HEK293 (cell line): ENCODE results near the gene PORCN.

ENCODE experiments used
- CTCF ChIA-PET: fragments of 350-600 bp; formaldehyde crosslinking; extraction: SDS; loops from one replicate; lab custom pipeline; 2021; ENCODE audit warnings: antibody characterized with exemption; lab: Yijun Ruan, JAX
- POLR2A ChIA-PET: fragments of 300-600 bp; formaldehyde crosslinking; extraction: SDS; loops from one replicate; lab custom pipeline; 2020; ENCODE audit warnings: antibody characterized with exemption, inconsistent platforms; lab: Yijun Ruan, JAX
- H3K27ac ChIP-seq: fragments of 200-500 bp; sonication (Bioruptor generic); 2 replicates; pipeline ENCODE4 v1.5.1; 2014; ENCODE audit warnings: low read depth, low read length, control low read depth, inconsistent platforms; ENCODE audit errors: extremely low read depth
- H3K36me3 ChIP-seq, 2 experiments: fragments of 200-500 bp in 1 of 2; sonication (Bioruptor generic) in 1 of 2; 1 replicate in 1 of 2; 2 replicates in 1 of 2; pipeline ENCODE4 v1.5.1; 2014 to 2017; ENCODE audit warnings: inconsistent platforms in 2 of 2, low read length in 2 of 2; ENCODE audit not compliant: control insufficient read depth in 2 of 2, insufficient read depth in 1 of 2
- H3K4me1 ChIP-seq: fragments of 200-500 bp; sonication (Bioruptor generic); 2 replicates; pipeline ENCODE4 v1.5.1; 2014; ENCODE audit warnings: mild to moderate bottlenecking, low read length, inconsistent platforms; ENCODE audit not compliant: control insufficient read depth, insufficient read depth
- H3K4me3 ChIP-seq: 2 replicates; pipeline ENCODE4 v1.5.1; 2011; ENCODE audit warnings: low read depth, mild to moderate bottlenecking, control low read depth, low read length, moderate library complexity
- H3K9me3 ChIP-seq: fragments of 200-500 bp; sonication (Bioruptor generic); 2 replicates; pipeline ENCODE4 v1.5.1; 2014; ENCODE audit warnings: low read depth, low read length, inconsistent platforms; ENCODE audit not compliant: control insufficient read depth, insufficient read depth
- BCL11A ChIP-seq: fragments of 450-650 bp; formaldehyde crosslinking; IDR thresholded peaks from 2 replicates; pipeline ENCODE4 v1.5.1; 2016; ENCODE audit warnings: low read depth, missing biosample characterization, missing genetic modification characterization
- KLF9 ChIP-seq: fragments of 450-650 bp; formaldehyde crosslinking; IDR thresholded peaks from 2 replicates; pipeline ENCODE4 v1.5.1; 2016; ENCODE audit warnings: missing biosample characterization, missing genetic modification characterization, low read depth
- OVOL3 ChIP-seq: fragments of 450-650 bp; formaldehyde crosslinking; IDR thresholded peaks from 2 replicates; pipeline ENCODE4 v1.5.1; 2016; ENCODE audit warnings: missing biosample characterization, missing genetic modification characterization
- RBAK ChIP-seq: fragments of 450-650 bp; formaldehyde crosslinking; IDR thresholded peaks from 2 replicates; pipeline ENCODE4 v1.5.1; 2016; ENCODE audit warnings: missing biosample characterization, missing genetic modification characterization
- SALL2 ChIP-seq: fragments of 450-650 bp; formaldehyde crosslinking; IDR thresholded peaks from 2 replicates; pipeline ENCODE4 v1.5.0; 2017; ENCODE audit warnings: missing biosample characterization, mild to moderate bottlenecking, missing genetic modification characterization, borderline replicate concordance
- ZFHX2 ChIP-seq: fragments of 450-650 bp; formaldehyde crosslinking; conservative IDR thresholded peaks from 2 replicates; pipeline ENCODE4 v1.5.1; 2016; ENCODE audit warnings: missing biosample characterization, missing genetic modification characterization
- ZFP41 ChIP-seq: fragments of 450-650 bp; formaldehyde crosslinking; IDR thresholded peaks from 2 replicates; pipeline ENCODE4 v1.5.1; 2016; ENCODE audit warnings: missing biosample characterization, missing genetic modification characterization, borderline replicate concordance
- ZFP69B ChIP-seq: fragments of 450-650 bp; formaldehyde crosslinking; IDR thresholded peaks from 2 replicates; pipeline ENCODE4 v1.5.1; 2016; ENCODE audit warnings: missing biosample characterization, missing genetic modification characterization
- ZIC2 ChIP-seq: fragments of 450-650 bp; formaldehyde crosslinking; IDR thresholded peaks from 2 replicates; pipeline ENCODE4 v1.5.1; 2016; ENCODE audit warnings: missing biosample characterization, missing genetic modification characterization
- ZNF146 ChIP-seq: fragments of 450-650 bp; formaldehyde crosslinking; IDR thresholded peaks from 2 replicates; pipeline ENCODE4 v1.5.1; 2016; ENCODE audit warnings: missing biosample characterization, missing genetic modification characterization
- ZNF174 ChIP-seq: fragments of 450-650 bp; formaldehyde crosslinking; IDR thresholded peaks from 2 replicates; pipeline ENCODE4 v1.5.0; 2017; ENCODE audit warnings: missing biosample characterization, mild to moderate bottlenecking, missing genetic modification characterization
- ZNF211 ChIP-seq: fragments of 450-650 bp; formaldehyde crosslinking; IDR thresholded peaks from 2 replicates; pipeline ENCODE4 v1.5.1; 2016; ENCODE audit warnings: low read depth, missing biosample characterization, missing genetic modification characterization
- ZNF654 ChIP-seq: fragments of 450-650 bp; formaldehyde crosslinking; IDR thresholded peaks from 2 replicates; pipeline ENCODE4 v1.5.1; 2016; ENCODE audit warnings: low read depth, missing biosample characterization, missing genetic modification characterization
- ZNF707 ChIP-seq: fragments of 450-650 bp; formaldehyde crosslinking; IDR thresholded peaks from 2 replicates; pipeline ENCODE4 v1.5.1; 2016; ENCODE audit warnings: missing biosample characterization, missing genetic modification characterization
- TF ChIP-seq, protein P1 (sequence below): fragments of 450-650 bp; IDR thresholded peaks from 2 replicates; pipeline ENCODE4 v1.5.1; 2018; ENCODE audit warnings: missing biosample characterization, mild to moderate bottlenecking, missing genetic modification characterization
- TF ChIP-seq, protein P2 (sequence below): fragments of 450-650 bp; formaldehyde crosslinking; IDR thresholded peaks from 2 replicates; pipeline ENCODE4 v1.5.1; 2017; ENCODE audit warnings: missing biosample characterization, missing genetic modification characterization
- TF ChIP-seq, protein P3 (sequence below): fragments of 450-650 bp; formaldehyde crosslinking; conservative IDR thresholded peaks from 2 replicates; pipeline ENCODE4 v1.5.1; 2016; ENCODE audit warnings: low read depth, missing biosample characterization, missing genetic modification characterization
- TF ChIP-seq, protein P4 (sequence below): fragments of 450-650 bp; formaldehyde crosslinking; IDR thresholded peaks from 2 replicates; pipeline ENCODE4 v1.5.1; 2016; ENCODE audit warnings: missing biosample characterization, missing genetic modification characterization
- TF ChIP-seq, protein P5 (sequence below): fragments of 450-650 bp; formaldehyde crosslinking; IDR thresholded peaks from 2 replicates; pipeline ENCODE4 v1.5.1; 2016; ENCODE audit warnings: missing biosample characterization, missing genetic modification characterization, low read depth

The PORCN gene

DNA sequence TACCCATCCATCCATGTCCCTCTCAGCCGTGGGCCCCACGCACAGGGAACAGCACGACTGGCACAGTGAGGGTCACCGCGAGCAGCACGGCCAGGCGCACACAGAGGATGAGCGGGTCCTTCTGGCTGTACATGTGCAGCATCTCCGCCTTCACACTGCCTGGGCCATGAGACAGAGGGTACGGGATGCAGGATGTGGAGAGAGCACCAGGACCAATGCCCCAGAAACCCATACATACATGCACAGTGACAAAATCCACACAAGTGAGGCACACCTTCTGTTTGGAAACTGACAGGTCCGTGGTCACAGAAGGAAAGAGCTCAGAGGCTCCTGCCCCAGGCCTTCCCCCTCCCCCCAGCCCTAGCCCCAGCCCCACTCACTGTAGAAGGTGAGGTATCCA is 48.2 kb upstream of the PORCN start (continued):
- TF ChIP-seq, protein P1, sequence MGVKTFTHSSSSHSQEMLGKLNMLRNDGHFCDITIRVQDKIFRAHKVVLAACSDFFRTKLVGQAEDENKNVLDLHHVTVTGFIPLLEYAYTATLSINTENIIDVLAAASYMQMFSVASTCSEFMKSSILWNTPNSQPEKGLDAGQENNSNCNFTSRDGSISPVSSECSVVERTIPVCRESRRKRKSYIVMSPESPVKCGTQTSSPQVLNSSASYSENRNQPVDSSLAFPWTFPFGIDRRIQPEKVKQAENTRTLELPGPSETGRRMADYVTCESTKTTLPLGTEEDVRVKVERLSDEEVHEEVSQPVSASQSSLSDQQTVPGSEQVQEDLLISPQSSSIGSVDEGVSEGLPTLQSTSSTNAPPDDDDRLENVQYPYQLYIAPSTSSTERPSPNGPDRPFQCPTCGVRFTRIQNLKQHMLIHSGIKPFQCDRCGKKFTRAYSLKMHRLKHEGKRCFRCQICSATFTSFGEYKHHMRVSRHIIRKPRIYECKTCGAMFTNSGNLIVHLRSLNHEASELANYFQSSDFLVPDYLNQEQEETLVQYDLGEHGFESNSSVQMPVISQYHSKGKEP, result no peak
- TF ChIP-seq ZNF174 (tag by site-specific recombination) (no peak), ZIC2 (tag by site-specific recombination) (no peak)

DNA sequence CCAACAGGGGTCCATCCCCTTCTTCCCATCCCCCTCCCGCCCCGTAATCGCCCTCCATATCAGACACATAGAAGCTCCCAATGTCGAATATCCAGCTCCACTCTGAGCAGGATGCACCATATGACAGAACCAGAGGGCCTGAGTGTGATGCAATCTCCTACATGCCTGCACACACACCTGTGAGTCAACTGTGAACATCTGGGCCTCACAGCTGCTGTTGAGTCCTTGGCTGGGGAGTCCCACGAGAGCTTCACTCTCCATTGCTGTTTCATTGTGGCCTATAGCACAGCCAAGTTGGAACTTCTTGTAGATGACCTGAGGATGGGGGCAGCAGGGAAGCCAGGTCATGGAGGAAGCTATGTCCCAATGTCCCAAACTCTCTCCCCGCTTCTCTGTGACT is 47.0 kb upstream of the PORCN start:
- Histone ChIP-seq H3K36me3 (no peaks in the 10 kb centered on the region), H3K27ac (no peak overlapping the region), H3K9me3 (no peaks in the 10 kb centered on the region), H3K4me1 (no peaks in the 10 kb centered on the region), H3K4me3 (no peak overlapping the region)
- POLR2A ChIA-PET, result no interaction called here
- TF ChIP-seq, protein P2, sequence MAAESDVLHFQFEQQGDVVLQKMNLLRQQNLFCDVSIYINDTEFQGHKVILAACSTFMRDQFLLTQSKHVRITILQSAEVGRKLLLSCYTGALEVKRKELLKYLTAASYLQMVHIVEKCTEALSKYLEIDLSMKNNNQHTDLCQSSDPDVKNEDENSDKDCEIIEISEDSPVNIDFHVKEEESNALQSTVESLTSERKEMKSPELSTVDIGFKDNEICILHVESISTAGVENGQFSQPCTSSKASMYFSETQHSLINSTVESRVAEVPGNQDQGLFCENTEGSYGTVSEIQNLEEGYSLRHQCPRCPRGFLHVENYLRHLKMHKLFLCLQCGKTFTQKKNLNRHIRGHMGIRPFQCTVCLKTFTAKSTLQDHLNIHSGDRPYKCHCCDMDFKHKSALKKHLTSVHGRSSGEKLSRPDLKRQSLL (tag by site-specific recombination), result no peak
- no peak for TF ChIP-seq OVOL3 (tag by site-specific recombination)
- TF ChIP-seq ZFHX2 (tag by site-specific recombination), result no peak
- CTCF ChIA-PET, result interaction anchor here (0.6 kb wide), 1 partner anchor 13 kb away, joined by 3 read pairs; no protein-coding TSS in a partner anchor

DNA sequence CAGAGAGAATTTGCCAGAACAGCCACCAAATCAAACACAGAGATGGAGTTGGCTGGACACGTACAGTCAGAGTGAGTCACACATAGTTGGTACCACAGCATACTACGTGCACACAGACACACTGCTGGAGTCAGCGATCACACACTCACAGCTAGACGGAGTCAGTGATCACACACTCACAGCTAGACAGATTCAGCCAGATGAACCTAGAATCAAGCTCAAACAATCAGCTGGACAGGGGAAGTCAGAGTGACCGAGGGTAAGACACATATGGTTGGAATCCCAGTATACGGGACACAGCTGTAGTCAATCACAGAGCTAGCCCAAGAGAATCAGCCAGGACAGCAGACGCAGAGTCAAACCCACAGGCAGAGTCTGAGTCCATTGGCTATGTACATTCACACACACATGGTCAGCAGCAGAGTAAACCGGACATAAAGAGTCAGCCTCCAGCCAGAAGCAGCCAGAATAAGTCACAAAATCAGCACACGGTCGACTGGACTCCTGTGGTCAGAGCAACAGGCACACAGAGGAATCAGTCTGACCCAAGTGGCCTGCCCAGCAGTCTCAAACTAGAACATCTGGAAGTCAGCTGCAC is 43.4 kb upstream of the PORCN start:
- TF ChIP-seq ZNF211, result no peak
- TF ChIP-seq ZFP69B (tag by site-specific recombination), result no peak
- TF ChIP-seq KLF9 (tag by site-specific recombination), result no peak
- TF ChIP-seq ZNF146 (tag by site-specific recombination), result no peak
- no peak for TF ChIP-seq ZFP41
- TF ChIP-seq SALL2, result no peak
- H3K4me3 ChIP-seq, result no peak overlapping the region
- H3K36me3 ChIP-seq, result no peaks in the 10 kb centered on the region
- no peaks in the 10 kb centered on the region for H3K9me3 ChIP-seq
- ChIA-PET CTCF (no interaction called here), POLR2A (no interaction called here)
- no peaks in the 10 kb centered on the region for H3K4me1 ChIP-seq
- no peak overlapping the region for H3K27ac ChIP-seq

DNA sequence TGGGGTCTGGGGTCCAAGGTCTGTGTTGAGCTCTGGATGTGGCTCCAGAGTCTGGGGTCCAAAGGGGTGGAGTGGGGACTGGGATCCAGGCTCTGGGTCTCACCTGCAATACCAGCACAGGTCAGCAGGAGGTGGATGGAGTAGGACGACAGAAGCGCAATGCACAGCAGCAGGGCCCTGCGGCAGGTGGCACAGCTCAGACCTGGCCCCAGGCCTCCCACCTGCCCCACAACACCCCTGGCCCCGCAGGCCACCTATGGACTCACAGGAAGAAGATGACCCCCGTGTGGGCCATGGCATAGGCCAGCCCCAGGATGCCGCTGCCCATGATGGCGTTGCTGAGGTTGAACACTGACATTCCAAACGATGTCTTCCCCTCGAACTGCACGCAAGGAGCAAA is 42.1 kb upstream of the PORCN start:
- no peaks in the 10 kb centered on the region for H3K36me3 ChIP-seq
- H3K27ac ChIP-seq, result no peak overlapping the region
- ChIA-PET CTCF (no interaction called here), POLR2A (no interaction called here)
- no peak overlapping the region for H3K4me3 ChIP-seq
- no peaks in the 10 kb centered on the region for H3K4me1 ChIP-seq
- no peaks in the 10 kb centered on the region for H3K9me3 ChIP-seq
- TF ChIP-seq BCL11A (tag by site-specific recombination) (no peak), ZNF707 (tag by site-specific recombination) (no peak), RBAK (tag by site-specific recombination) (no peak), ZNF654 (no peak)
- TF ChIP-seq, protein P3, sequence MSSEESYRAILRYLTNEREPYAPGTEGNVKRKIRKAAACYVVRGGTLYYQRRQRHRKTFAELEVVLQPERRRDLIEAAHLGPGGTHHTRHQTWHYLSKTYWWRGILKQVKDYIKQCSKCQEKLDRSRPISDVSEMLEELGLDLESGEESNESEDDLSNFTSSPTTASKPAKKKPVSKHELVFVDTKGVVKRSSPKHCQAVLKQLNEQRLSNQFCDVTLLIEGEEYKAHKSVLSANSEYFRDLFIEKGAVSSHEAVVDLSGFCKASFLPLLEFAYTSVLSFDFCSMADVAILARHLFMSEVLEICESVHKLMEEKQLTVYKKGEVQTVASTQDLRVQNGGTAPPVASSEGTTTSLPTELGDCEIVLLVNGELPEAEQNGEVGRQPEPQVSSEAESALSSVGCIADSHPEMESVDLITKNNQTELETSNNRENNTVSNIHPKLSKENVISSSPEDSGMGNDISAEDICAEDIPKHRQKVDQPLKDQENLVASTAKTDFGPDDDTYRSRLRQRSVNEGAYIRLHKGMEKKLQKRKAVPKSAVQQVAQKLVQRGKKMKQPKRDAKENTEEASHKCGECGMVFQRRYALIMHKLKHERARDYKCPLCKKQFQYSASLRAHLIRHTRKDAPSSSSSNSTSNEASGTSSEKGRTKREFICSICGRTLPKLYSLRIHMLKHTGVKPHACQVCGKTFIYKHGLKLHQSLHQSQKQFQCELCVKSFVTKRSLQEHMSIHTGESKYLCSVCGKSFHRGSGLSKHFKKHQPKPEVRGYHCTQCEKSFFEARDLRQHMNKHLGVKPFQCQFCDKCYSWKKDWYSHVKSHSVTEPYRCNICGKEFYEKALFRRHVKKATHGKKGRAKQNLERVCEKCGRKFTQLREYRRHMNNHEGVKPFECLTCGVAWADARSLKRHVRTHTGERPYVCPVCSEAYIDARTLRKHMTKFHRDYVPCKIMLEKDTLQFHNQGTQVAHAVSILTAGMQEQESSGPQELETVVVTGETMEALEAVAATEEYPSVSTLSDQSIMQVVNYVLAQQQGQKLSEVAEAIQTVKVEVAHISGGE, result no peak
- TF ChIP-seq, protein P4, sequence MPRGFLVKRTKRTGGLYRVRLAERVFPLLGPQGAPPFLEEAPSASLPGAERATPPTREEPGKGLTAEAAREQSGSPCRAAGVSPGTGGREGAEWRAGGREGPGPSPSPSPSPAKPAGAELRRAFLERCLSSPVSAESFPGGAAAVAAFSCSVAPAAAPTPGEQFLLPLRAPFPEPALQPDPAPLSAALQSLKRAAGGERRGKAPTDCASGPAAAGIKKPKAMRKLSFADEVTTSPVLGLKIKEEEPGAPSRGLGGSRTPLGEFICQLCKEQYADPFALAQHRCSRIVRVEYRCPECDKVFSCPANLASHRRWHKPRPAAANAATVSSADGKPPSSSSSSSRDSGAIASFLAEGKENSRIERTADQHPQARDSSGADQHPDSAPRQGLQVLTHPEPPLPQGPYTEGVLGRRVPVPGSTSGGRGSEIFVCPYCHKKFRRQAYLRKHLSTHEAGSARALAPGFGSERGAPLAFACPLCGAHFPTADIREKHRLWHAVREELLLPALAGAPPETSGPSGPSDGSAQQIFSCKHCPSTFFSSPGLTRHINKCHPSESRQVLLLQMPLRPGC (tag by site-specific recombination), result no peak
- TF ChIP-seq, protein P5, sequence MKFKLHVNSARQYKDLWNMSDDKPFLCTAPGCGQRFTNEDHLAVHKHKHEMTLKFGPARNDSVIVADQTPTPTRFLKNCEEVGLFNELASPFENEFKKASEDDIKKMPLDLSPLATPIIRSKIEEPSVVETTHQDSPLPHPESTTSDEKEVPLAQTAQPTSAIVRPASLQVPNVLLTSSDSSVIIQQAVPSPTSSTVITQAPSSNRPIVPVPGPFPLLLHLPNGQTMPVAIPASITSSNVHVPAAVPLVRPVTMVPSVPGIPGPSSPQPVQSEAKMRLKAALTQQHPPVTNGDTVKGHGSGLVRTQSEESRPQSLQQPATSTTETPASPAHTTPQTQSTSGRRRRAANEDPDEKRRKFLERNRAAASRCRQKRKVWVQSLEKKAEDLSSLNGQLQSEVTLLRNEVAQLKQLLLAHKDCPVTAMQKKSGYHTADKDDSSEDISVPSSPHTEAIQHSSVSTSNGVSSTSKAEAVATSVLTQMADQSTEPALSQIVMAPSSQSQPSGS (tag by site-specific recombination), result no peak
